Ovary (tissue), 3 donors: ENCODE results near the gene BMPER.

Experiments used
- CTCF ChIP-seq, 3 donors: fragments of 450-650 bp in 2 of 3; fragments of 200-600 bp in 1 of 3; IDR thresholded peaks; one replicate each; pipeline versions ENCODE4 v1.5.1 to v1.8.0; 2016 to 2022; ENCODE audit warnings: antibody characterized with exemption in 3 of 3, mild to moderate bottlenecking in 1 of 3
- POLR2A ChIP-seq: fragments of 450-650 bp; IDR thresholded peaks from one replicate; pipeline ENCODE4 v1.6.1; 2017; ENCODE audit warnings: antibody characterized with exemption, mild to moderate bottlenecking, moderate library complexity
- donor health status: DM: no; HTN: no; CAD: no.

GRCh38 chr7:34034728-34035127 is 129.4 kb downstream of the BMPER start:
- TF ChIP-seq CTCF (IDR thresholded peaks at IDR 0.05) = no peak
- no peak for TF ChIP-seq POLR2A
